ENCODE results near the gene SCFD2. TPM values are rescaled to one million over a fixed set of nuclear protein-coding genes. Genes with fewer than 3 reads are reported as not detected.

Gene SCFD2
- total and polyA plus RNA-seq, 2 of the 8 experiments (the other 6 are each of a cell fraction or from before 2014, with no cell fraction given), result 6.2 to 10.2 TPM

- H3K9ac ChIP-seq (replicated peaks in 1 of 4; ENCODE audit: extremely low read depth in 1 of 4, low read depth in 3 of 4, low read length in 3 of 4), result no peak overlapping the region
- CTCF ChIA-PET (ENCODE audit: partially characterized antibody), result no interaction called here
- FAIRE-seq, result no peak
- no peak for TF ChIP-seq KDM5A (IDR thresholded peaks at IDR 0.05; ENCODE audit: low read length)
- TF ChIP-seq GTF2F1 (IDR thresholded peaks at IDR 0.05; ENCODE audit: borderline replicate concordance, low read depth, low read length), result no peak
- no peak for TF ChIP-seq CHD2 (IDR thresholded peaks at IDR 0.05; ENCODE audit: low read length)
- no peak for TF ChIP-seq ATF2 (IDR thresholded peaks at IDR 0.05; ENCODE audit: low read length)
- no peak for TF ChIP-seq GABPA (IDR thresholded peaks at IDR 0.05; ENCODE audit: borderline replicate concordance, insufficient read depth, low read length)
- no peak for TF ChIP-seq SAP30 (IDR thresholded peaks at IDR 0.05; ENCODE audit: insufficient read depth, insufficient replicate concordance, low read length)
- no peak for TF ChIP-seq TCF12 (IDR thresholded peaks at IDR 0.05; ENCODE audit: low read depth, low read length)
- no peak for TF ChIP-seq SIN3A (conservative IDR thresholded peaks at IDR 0.05 in 1 of 2, IDR thresholded peaks at IDR 0.05 in 1 of 2; ENCODE audit: low read depth in 1 of 2, low read length in 2 of 2)
- no peak for TF ChIP-seq HDAC6 (IDR thresholded peaks at IDR 0.05; ENCODE audit: low read depth, low read length)
- TF ChIP-seq CTCF (IDR thresholded peaks at IDR 0.05; ENCODE audit: control extremely low read depth in 1 of 3, insufficient read depth in 1 of 3, low read depth in 1 of 3, low read length in 3 of 3), result no peak
- TF ChIP-seq JUN (IDR thresholded peaks at IDR 0.05; ENCODE audit: low read depth, low read length), result no peak
Observed at GRCh38 chr4:53234111-53234510, 131.8 kb downstream of the SCFD2 start.

More at GRCh38 chr4:53234111-53234510, 131.8 kb downstream of the SCFD2 start:
- no peak overlapping the region for H3K23ac ChIP-seq (ENCODE audit: insufficient read length)
- H3K9me3 ChIP-seq (ENCODE audit: insufficient read depth in 2 of 2, low read depth in 1 of 2, low read length in 1 of 2), result no peaks in the 10 kb centered on the region; a peak in 1 of 4 replicates
- no peaks in the 10 kb centered on the region for H3K79me1 ChIP-seq (ENCODE audit: low read depth, low read length)
- H3K27me3 ChIP-seq (replicated peaks in 1 of 4; ENCODE audit: control insufficient read depth in 3 of 4, extremely low read depth in 1 of 4, insufficient read depth in 3 of 4, low read length in 3 of 4), result no peaks in the 10 kb centered on the region
- H3K56ac ChIP-seq (replicated peaks; ENCODE audit: insufficient read length, low read depth, low read length), result no peak overlapping the region
- no peak overlapping the region for H4K5ac ChIP-seq (ENCODE audit: insufficient read length, low read depth, low read length)
- H2BK15ac ChIP-seq (ENCODE audit: low read length), result no peak overlapping the region
- H3K36me3 ChIP-seq (ENCODE audit: control insufficient read depth in 2 of 4, insufficient read depth in 4 of 4, low read length in 3 of 4), result no peaks in the 10 kb centered on the region
- no peak overlapping the region for H2BK20ac ChIP-seq (ENCODE audit: low read length)
- DNase-seq (ENCODE audit: low read depth in 1 of 2, low spot score in 2 of 2), result no peak
- H3K4me3 ChIP-seq (ENCODE audit: extremely low read depth in 1 of 4, insufficient read depth in 2 of 4, low read depth in 3 of 4, low read length in 4 of 4), result no peak overlapping the region
- no peak overlapping the region for H2BK12ac ChIP-seq (ENCODE audit: low read depth, low read length)
- H2AK5ac ChIP-seq (ENCODE audit: low read depth, low read length), result no peak overlapping the region
- no peaks in the 10 kb centered on the region for H3K4me1 ChIP-seq (replicated peaks in 1 of 4; ENCODE audit: control insufficient read depth in 3 of 4, insufficient read depth in 4 of 4, low read length in 3 of 4)
- H3K14ac ChIP-seq (ENCODE audit: insufficient read length), result no peak overlapping the region
- no peaks in the 10 kb centered on the region for H3K79me2 ChIP-seq (ENCODE audit: control insufficient read depth in 1 of 2, insufficient read depth in 2 of 2, low read length in 2 of 2)
- no peak overlapping the region for H3K4me2 ChIP-seq (ENCODE audit: insufficient read depth in 1 of 2, low read depth in 2 of 2, low read length in 2 of 2)
- H2BK5ac ChIP-seq (ENCODE audit: low read depth, low read length), result no peak overlapping the region
- no peak overlapping the region for H3K4ac ChIP-seq (replicated peaks; ENCODE audit: insufficient read length, low read depth, low read length)
- no peak overlapping the region for H4K91ac ChIP-seq (replicated peaks; ENCODE audit: insufficient read length, low read length)
- no peak overlapping the region for H3K27ac ChIP-seq (ENCODE audit: low read depth, low read length)
- no peak overlapping the region for H2BK120ac ChIP-seq (replicated peaks; ENCODE audit: low read depth, low read length)
- H4K20me1 ChIP-seq (replicated peaks in 1 of 2; ENCODE audit: control insufficient read depth in 1 of 2, insufficient read depth in 2 of 2, low read length in 2 of 2), result no peaks in the 10 kb centered on the region
- no peaks in the 10 kb centered on the region for H3K23me2 ChIP-seq (ENCODE audit: low read depth, low read length)
- POLR2A ChIA-PET (ENCODE audit: partially characterized antibody), result no interaction called here
- no peak overlapping the region for H3K18ac ChIP-seq (ENCODE audit: extremely low read depth, low read length)
- no peak overlapping the region for H4K8ac ChIP-seq (ENCODE audit: extremely low read depth, insufficient read depth, low read length)
- no peak overlapping the region for H2AFZ ChIP-seq (ENCODE audit: low read length)

All from H1 (cell line).